ENCODE measurements around the gene AFF3.

DNA sequence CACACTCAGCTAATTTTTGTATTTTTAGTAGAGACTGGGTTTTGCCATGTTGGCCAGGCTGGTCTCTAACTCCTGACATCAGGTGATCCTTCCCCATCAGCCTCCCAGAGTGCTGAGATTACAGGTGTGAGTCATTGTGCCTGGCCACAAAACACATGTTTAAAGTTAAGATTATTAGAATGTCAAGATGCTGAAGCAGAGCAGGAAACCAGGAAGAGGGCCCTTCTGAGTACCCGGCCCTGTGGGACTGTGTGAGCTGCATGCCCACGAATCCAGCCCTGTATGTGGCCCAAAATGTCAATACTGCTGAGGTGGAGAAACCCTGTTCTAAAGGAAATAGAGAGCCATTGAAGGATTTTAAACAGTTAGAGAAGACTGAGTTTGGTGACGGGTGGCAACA, 621.6 kb downstream of the AFF3 start:
- TF ChIP-seq PAWR (CRISPR knock-in tag; IDR thresholded peaks at IDR 0.05; ENCODE audit: borderline replicate concordance) (no peak), REPIN1 (CRISPR knock-in tag; IDR thresholded peaks at IDR 0.05; ENCODE audit: borderline replicate concordance, low read depth) (no peak), SIN3A (IDR thresholded peaks at IDR 0.05; ENCODE audit: borderline replicate concordance, low read depth, low read length) (no peak), ZNF660 (CRISPR knock-in tag; IDR thresholded peaks at IDR 0.05; ENCODE audit: borderline replicate concordance, low read depth) (no peak), EP300 (IDR thresholded peaks at IDR 0.05; ENCODE audit: low read depth in 2 of 2, low read length in 2 of 2) (no peak), EP300 (CRISPR knock-in tag; IDR thresholded peaks at IDR 0.05; ENCODE audit: borderline replicate concordance) (no peak), RAD21 (CRISPR knock-in tag; IDR thresholded peaks at IDR 0.05) (no peak), MIER3 (CRISPR knock-in tag; IDR thresholded peaks at IDR 0.05; ENCODE audit: borderline replicate concordance) (no peak), THYN1 (CRISPR knock-in tag; IDR thresholded peaks at IDR 0.05; ENCODE audit: borderline replicate concordance, low read depth) (no peak), MYC (CRISPR knock-in tag; IDR thresholded peaks at IDR 0.05; ENCODE audit: borderline replicate concordance) (no peak), ZNF530 (CRISPR knock-in tag; IDR thresholded peaks at IDR 0.05; ENCODE audit: low read depth) (no peak)
- TF ChIP-seq, protein P1, sequence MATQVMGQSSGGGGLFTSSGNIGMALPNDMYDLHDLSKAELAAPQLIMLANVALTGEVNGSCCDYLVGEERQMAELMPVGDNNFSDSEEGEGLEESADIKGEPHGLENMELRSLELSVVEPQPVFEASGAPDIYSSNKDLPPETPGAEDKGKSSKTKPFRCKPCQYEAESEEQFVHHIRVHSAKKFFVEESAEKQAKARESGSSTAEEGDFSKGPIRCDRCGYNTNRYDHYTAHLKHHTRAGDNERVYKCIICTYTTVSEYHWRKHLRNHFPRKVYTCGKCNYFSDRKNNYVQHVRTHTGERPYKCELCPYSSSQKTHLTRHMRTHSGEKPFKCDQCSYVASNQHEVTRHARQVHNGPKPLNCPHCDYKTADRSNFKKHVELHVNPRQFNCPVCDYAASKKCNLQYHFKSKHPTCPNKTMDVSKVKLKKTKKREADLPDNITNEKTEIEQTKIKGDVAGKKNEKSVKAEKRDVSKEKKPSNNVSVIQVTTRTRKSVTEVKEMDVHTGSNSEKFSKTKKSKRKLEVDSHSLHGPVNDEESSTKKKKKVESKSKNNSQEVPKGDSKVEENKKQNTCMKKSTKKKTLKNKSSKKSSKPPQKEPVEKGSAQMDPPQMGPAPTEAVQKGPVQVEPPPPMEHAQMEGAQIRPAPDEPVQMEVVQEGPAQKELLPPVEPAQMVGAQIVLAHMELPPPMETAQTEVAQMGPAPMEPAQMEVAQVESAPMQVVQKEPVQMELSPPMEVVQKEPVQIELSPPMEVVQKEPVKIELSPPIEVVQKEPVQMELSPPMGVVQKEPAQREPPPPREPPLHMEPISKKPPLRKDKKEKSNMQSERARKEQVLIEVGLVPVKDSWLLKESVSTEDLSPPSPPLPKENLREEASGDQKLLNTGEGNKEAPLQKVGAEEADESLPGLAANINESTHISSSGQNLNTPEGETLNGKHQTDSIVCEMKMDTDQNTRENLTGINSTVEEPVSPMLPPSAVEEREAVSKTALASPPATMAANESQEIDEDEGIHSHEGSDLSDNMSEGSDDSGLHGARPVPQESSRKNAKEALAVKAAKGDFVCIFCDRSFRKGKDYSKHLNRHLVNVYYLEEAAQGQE (IDR thresholded peaks at IDR 0.05; ENCODE audit: borderline replicate concordance in 1 of 2, low read depth in 1 of 2, low read length in 2 of 2), result no peak
- TF ChIP-seq, protein P2, sequence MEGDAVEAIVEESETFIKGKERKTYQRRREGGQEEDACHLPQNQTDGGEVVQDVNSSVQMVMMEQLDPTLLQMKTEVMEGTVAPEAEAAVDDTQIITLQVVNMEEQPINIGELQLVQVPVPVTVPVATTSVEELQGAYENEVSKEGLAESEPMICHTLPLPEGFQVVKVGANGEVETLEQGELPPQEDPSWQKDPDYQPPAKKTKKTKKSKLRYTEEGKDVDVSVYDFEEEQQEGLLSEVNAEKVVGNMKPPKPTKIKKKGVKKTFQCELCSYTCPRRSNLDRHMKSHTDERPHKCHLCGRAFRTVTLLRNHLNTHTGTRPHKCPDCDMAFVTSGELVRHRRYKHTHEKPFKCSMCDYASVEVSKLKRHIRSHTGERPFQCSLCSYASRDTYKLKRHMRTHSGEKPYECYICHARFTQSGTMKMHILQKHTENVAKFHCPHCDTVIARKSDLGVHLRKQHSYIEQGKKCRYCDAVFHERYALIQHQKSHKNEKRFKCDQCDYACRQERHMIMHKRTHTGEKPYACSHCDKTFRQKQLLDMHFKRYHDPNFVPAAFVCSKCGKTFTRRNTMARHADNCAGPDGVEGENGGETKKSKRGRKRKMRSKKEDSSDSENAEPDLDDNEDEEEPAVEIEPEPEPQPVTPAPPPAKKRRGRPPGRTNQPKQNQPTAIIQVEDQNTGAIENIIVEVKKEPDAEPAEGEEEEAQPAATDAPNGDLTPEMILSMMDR (CRISPR knock-in tag; IDR thresholded peaks at IDR 0.05), result no peak
- TF ChIP-seq, protein P3, sequence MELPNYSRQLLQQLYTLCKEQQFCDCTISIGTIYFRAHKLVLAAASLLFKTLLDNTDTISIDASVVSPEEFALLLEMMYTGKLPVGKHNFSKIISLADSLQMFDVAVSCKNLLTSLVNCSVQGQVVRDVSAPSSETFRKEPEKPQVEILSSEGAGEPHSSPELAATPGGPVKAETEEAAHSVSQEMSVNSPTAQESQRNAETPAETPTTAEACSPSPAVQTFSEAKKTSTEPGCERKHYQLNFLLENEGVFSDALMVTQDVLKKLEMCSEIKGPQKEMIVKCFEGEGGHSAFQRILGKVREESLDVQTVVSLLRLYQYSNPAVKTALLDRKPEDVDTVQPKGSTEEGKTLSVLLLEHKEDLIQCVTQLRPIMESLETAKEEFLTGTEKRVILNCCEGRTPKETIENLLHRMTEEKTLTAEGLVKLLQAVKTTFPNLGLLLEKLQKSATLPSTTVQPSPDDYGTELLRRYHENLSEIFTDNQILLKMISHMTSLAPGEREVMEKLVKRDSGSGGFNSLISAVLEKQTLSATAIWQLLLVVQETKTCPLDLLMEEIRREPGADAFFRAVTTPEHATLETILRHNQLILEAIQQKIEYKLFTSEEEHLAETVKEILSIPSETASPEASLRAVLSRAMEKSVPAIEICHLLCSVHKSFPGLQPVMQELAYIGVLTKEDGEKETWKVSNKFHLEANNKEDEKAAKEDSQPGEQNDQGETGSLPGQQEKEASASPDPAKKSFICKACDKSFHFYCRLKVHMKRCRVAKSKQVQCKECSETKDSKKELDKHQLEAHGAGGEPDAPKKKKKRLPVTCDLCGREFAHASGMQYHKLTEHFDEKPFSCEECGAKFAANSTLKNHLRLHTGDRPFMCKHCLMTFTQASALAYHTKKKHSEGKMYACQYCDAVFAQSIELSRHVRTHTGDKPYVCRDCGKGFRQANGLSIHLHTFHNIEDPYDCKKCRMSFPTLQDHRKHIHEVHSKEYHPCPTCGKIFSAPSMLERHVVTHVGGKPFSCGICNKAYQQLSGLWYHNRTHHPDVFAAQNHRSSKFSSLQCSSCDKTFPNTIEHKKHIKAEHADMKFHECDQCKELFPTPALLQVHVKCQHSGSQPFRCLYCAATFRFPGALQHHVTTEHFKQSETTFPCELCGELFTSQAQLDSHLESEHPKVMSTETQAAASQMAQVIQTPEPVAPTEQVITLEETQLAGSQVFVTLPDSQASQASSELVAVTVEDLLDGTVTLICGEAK (IDR thresholded peaks at IDR 0.05), result no peak
- TF ChIP-seq, protein P3 (CRISPR knock-in tag; IDR thresholded peaks at IDR 0.05), result no peak

All from HepG2 (cell line).